HepG2 (cell line): ENCODE measurements around the gene XPC. TPM values are rescaled to one million over a fixed set of nuclear protein-coding genes. Genes with fewer than 3 reads are reported as not detected.

Experiments used
- ATAC-seq: fragments of 200-7000 bp; cut with Tn5 transposase; 3 replicates; pipeline ENCODE4 v1.9.1; 2020; ENCODE audit warnings: mild to moderate bottlenecking, moderate library complexity
- BruUV-seq: library from RNA; stranded (reverse); fragments of 400-500 nt; replicated peaks from 2 replicates; lab custom pipeline; 2021; lab: Mats Ljungman, UMichigan
- CTCF ChIA-PET: fragments of 300-600 bp; formaldehyde crosslinking; extraction: SDS; loops from one replicate; lab custom pipeline; 2021; ENCODE audit warnings: low total read pairs, inconsistent platforms, low intra/inter-chr PET ratio; lab: Yijun Ruan, JAX
- POLR2A ChIA-PET: fragments of 350-600 bp; sonication (Branson Sonifier 250); formaldehyde crosslinking; loops from one replicate; lab custom pipeline; 2020; ENCODE audit warnings: antibody characterized with exemption, inconsistent platforms; lab: Yijun Ruan, JAX
- DNase-seq: peaks from one replicate; pipeline ENCODE4 v3.0.0-alpha.2; 2015; ENCODE audit warnings: low spot score
- FAIRE-seq: peaks from 3 replicates; lab custom pipeline; 2011; peaks lifted over from hg19 to GRCh38; lab: Jason Lieb, UNC
- H2AFZ ChIP-seq: one replicate; pipeline ENCODE4 v1.6.1; 2011; ENCODE audit warnings: low read length, inconsistent platforms
- H3K27ac ChIP-seq: fragments of 300-600 bp; 3 replicates; pipeline ENCODE4 v1.8.0; 2011; ENCODE audit warnings: mixed run types, mild to moderate bottlenecking, mixed read lengths, low read length, inconsistent platforms; ENCODE audit not compliant: insufficient read depth; ENCODE audit errors: extremely low read length
- H3K27me3 ChIP-seq, 2 experiments: fragments of 200-600 bp in 1 of 2; 2 replicates in 1 of 2; 3 replicates in 1 of 2; pipeline versions ENCODE4 v1.6.0 to v1.8.0; 2011; ENCODE audit warnings: low read length in 2 of 2, mild to moderate bottlenecking in 2 of 2, moderate library complexity in 2 of 2, inconsistent platforms in 1 of 2; ENCODE audit not compliant: insufficient read depth in 2 of 2, control insufficient read depth in 1 of 2
- H3K36me3 ChIP-seq, 2 experiments: fragments of 200-600 bp in 1 of 2; replicated peaks in 1 of 2; 2 replicates in 1 of 2; 3 replicates in 1 of 2; pipeline versions ENCODE4 v1.5.1 to v1.8.0; 2011; ENCODE audit warnings: low read length in 2 of 2, inconsistent platforms in 1 of 2; ENCODE audit not compliant: insufficient read depth in 2 of 2, control insufficient read depth in 1 of 2
- H3K4me1 ChIP-seq: 2 replicates; pipeline ENCODE4 v1.5.1; 2012; ENCODE audit warnings: low read length, inconsistent platforms; ENCODE audit not compliant: insufficient read depth
- H3K4me2 ChIP-seq: 2 replicates; pipeline ENCODE4 v1.6.0; 2011; ENCODE audit warnings: low read depth, low read length, inconsistent platforms
- H3K4me3 ChIP-seq, 3 experiments: fragments of 200-600 bp in 1 of 3; sonication (generic), shearing (Covaris generic) in 1 of 3; replicated peaks in 1 of 3; 2 replicates each; pipeline ENCODE4 v1.5.1; 2011 to 2016; ENCODE audit warnings: low read length in 3 of 3, inconsistent platforms in 2 of 3, low read depth in 2 of 3, mild to moderate bottlenecking in 2 of 3, control low read depth in 1 of 3, mixed read lengths in 1 of 3; ENCODE audit not compliant: insufficient read depth in 1 of 3
- H3K79me2 ChIP-seq: one replicate; pipeline ENCODE4 v1.6.1; 2011; ENCODE audit warnings: low read length, inconsistent platforms; ENCODE audit not compliant: insufficient read depth
- H3K9ac ChIP-seq: 2 replicates; pipeline ENCODE4 v1.6.0; 2011; ENCODE audit warnings: mild to moderate bottlenecking, low read depth, low read length, inconsistent platforms; ENCODE audit not compliant: insufficient read depth
- H3K9me3 ChIP-seq: 2 replicates; pipeline ENCODE4 v1.5.1; 2012; ENCODE audit warnings: mild to moderate bottlenecking, low read length
- H4K20me1 ChIP-seq: 2 replicates; pipeline ENCODE4 v1.6.0; 2011; ENCODE audit warnings: inconsistent platforms, mild to moderate bottlenecking, low read length, moderate library complexity; ENCODE audit not compliant: insufficient read depth
- AKAP8 ChIP-seq: sonication (generic); formaldehyde crosslinking; IDR thresholded peaks from 2 replicates; pipeline ENCODE4 v1.5.1; 2020; ENCODE audit warnings: mild to moderate bottlenecking, missing genetic modification reagents
- CEBPB ChIP-seq: IDR thresholded peaks from 2 replicates; pipeline ENCODE4 v1.6.1; 2011; ENCODE audit warnings: low read depth, low read length, improper control_type of control experiment, borderline replicate concordance
- GPN1 ChIP-seq: sonication (generic); formaldehyde crosslinking; IDR thresholded peaks from 2 replicates; pipeline ENCODE4 v1.5.1; 2020; ENCODE audit warnings: missing genetic modification reagents, borderline replicate concordance
- KMT2B ChIP-seq: IDR thresholded peaks from 2 replicates; pipeline ENCODE4 v1.6.1; 2016; ENCODE audit warnings: missing genetic modification reagents, missing compliant biosample characterization
- PHF8 ChIP-seq: sonication (generic); formaldehyde crosslinking; IDR thresholded peaks from 2 replicates; pipeline ENCODE4 v1.5.0; 2020; ENCODE audit warnings: missing genetic modification reagents
- SMARCE1 ChIP-seq: fragments of 450-650 bp; IDR thresholded peaks from 2 replicates; pipeline ENCODE4 v1.6.1; 2017; ENCODE audit warnings: borderline replicate concordance
- ZC3H13 ChIP-seq: sonication (generic); formaldehyde crosslinking; IDR thresholded peaks from 2 replicates; pipeline ENCODE4 v1.8.1; 2023; ENCODE audit warnings: mild to moderate bottlenecking, missing genetic modification reagents, moderate library complexity
- ZNF3 ChIP-seq: IDR thresholded peaks from 2 replicates; pipeline ENCODE4 v1.7.0; 2017; ENCODE audit warnings: inconsistent platforms
- ZNF740 ChIP-seq: sonication (generic); formaldehyde crosslinking; IDR thresholded peaks from 2 replicates; pipeline ENCODE4 v1.4.0; 2020; ENCODE audit warnings: missing genetic modification reagents
- ZNF768 ChIP-seq: sonication (generic); formaldehyde crosslinking; IDR thresholded peaks from 2 replicates; pipeline ENCODE4 v1.4.0; 2020; ENCODE audit warnings: missing genetic modification reagents
- ZSCAN29 ChIP-seq: sonication (generic); formaldehyde crosslinking; conservative IDR thresholded peaks from 2 replicates; pipeline ENCODE4 v1.4.0; 2020; ENCODE audit warnings: mild to moderate bottlenecking, missing genetic modification reagents
- WGBS: methylation state at CpG from one replicate; pipeline ENCODE4 v1.1.6; 2017; ENCODE audit warnings: low lambda C conversion rate; 5-methylcytosine and 5-hydroxymethylcytosine counted together
- in situ Hi-C: cut with HindIII; loops from 2 replicates; pipeline ENCODE4 v1.10.0; 2017; ENCODE audit warnings: low pct_unique_long_range_greater_than_20kb; ENCODE audit not compliant: extremely low pct_ligation_motif_present
- intact Hi-C: fragments of 100-400 bp; cut with micrococcal nuclease; formaldehyde crosslinking; loops from one replicate; pipeline ENCODE4 v1.10.0; 2022; ENCODE audit not compliant: unreplicated experiment
- polyA plus RNA-seq, 8 experiments: library from polyadenylated mRNA; depleted of rRNA in 3 of 8; stranded (reverse) in 7 of 8; unstranded in 1 of 8; fragments of >200 nt; fragmentation: Illumina TruSeq in 4 of 8; extraction: Trizol in 4 of 8; gene quantifications; 2 replicates each; pipeline versions ENCODE4 v1.2.1 to v1.2.3, GENCODE V29; 2011 to 2016; ENCODE audit warnings: low read depth in 4 of 8, missing spikeins in 1 of 8, mixed read lengths in 1 of 8; ENCODE audit not compliant: insufficient read depth in 1 of 8
- total RNA-seq, 5 experiments: library from RNA; depleted of rRNA; stranded (reverse); fragments of >200 nt; fragmentation: Illumina TruSeq; extraction: Trizol; gene quantifications; 2 replicates each; pipeline ENCODE4 v1.2.3, GENCODE V29; 2016; ENCODE audit warnings: low read depth in 1 of 5
- TF ChIP-seq, protein P1 (sequence below), 2 experiments: sonication (generic) in 1 of 2; formaldehyde crosslinking in 1 of 2; IDR thresholded peaks; 2 replicates each; pipeline versions ENCODE4 v1.6.1 to v1.9.0; 2014 to 2022; ENCODE audit warnings: antibody characterized with exemption in 1 of 2, borderline replicate concordance in 1 of 2, inconsistent platforms in 1 of 2, low read depth in 1 of 2, missing genetic modification reagents in 1 of 2
- TF ChIP-seq, protein P2 (sequence below): sonication (generic); formaldehyde crosslinking; IDR thresholded peaks from 2 replicates; pipeline ENCODE4 v1.4.0; 2020; ENCODE audit warnings: missing genetic modification reagents

The XPC gene
- total and polyA plus RNA-seq, 2 of the 13 experiments (the other 11 are each of a cell fraction or from before 2014, with no cell fraction given) = 9.4 to 24.1 TPM

- Histone ChIP-seq H2AFZ (no peak overlapping the region), H4K20me1 (no peaks in the 10 kb centered on the region), H3K36me3 (peaks cover 3 to 30% of the 10 kb centered on the region in 2 experiments; a peak in 4 of 5 replicates), H3K4me3 (no peak overlapping the region), H3K27me3 (no peaks in the 10 kb centered on the region), H3K9ac (no peak overlapping the region), H3K27ac (no peak overlapping the region), H3K9me3 (no peaks in the 10 kb centered on the region), H3K4me2 (no peak overlapping the region), H3K4me1 (peaks cover 46% of the 10 kb centered on the region), H3K79me2 (peaks cover 3% of the 10 kb centered on the region)
- ATAC-seq (no peak), FAIRE-seq (no peak), DNase-seq (no peak)
- CTCF ChIA-PET = no interaction called here
- POLR2A ChIA-PET = interaction anchor here (5.5 kb wide), 1 partner anchor 22 kb away, joined by 33 read pairs; the partner anchor contains the start of genes LSM3 and XPC
- WGBS = 90% methylated on average over 2 of the region's 4 CpGs
- intact Hi-C loops = loop anchor here (5.0 kb wide), 1 partner anchor 303 kb away; no protein-coding TSS in a partner anchor
- BruUV-seq = TSS peak; percentile 40
- in situ Hi-C loops = loop anchor here (10.0 kb wide), 2 partner anchors 265 to 305 kb away; no protein-coding TSS in a partner anchor
- TF ChIP-seq ZSCAN29 (no peak), ZNF740 (no peak), PHF8 (CRISPR knock-in tag) (no peak), GPN1 (CRISPR knock-in tag) (no peak), AKAP8 (CRISPR knock-in tag) (no peak), SMARCE1 (no peak), ZNF3 (CRISPR knock-in tag) (no peak), ZC3H13 (CRISPR knock-in tag) (no peak), CEBPB (no peak), KMT2B (CRISPR knock-in tag) (no peak), ZNF768 (no peak)
- TF ChIP-seq, protein P1, sequence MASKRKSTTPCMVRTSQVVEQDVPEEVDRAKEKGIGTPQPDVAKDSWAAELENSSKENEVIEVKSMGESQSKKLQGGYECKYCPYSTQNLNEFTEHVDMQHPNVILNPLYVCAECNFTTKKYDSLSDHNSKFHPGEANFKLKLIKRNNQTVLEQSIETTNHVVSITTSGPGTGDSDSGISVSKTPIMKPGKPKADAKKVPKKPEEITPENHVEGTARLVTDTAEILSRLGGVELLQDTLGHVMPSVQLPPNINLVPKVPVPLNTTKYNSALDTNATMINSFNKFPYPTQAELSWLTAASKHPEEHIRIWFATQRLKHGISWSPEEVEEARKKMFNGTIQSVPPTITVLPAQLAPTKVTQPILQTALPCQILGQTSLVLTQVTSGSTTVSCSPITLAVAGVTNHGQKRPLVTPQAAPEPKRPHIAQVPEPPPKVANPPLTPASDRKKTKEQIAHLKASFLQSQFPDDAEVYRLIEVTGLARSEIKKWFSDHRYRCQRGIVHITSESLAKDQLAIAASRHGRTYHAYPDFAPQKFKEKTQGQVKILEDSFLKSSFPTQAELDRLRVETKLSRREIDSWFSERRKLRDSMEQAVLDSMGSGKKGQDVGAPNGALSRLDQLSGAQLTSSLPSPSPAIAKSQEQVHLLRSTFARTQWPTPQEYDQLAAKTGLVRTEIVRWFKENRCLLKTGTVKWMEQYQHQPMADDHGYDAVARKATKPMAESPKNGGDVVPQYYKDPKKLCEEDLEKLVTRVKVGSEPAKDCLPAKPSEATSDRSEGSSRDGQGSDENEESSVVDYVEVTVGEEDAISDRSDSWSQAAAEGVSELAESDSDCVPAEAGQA (IDR thresholded peaks at IDR 0.05; ENCODE audit: low read depth) = no peak
- TF ChIP-seq, protein P1 (CRISPR knock-in tag; IDR thresholded peaks at IDR 0.05; ENCODE audit: borderline replicate concordance) = no peak
- TF ChIP-seq, protein P2, sequence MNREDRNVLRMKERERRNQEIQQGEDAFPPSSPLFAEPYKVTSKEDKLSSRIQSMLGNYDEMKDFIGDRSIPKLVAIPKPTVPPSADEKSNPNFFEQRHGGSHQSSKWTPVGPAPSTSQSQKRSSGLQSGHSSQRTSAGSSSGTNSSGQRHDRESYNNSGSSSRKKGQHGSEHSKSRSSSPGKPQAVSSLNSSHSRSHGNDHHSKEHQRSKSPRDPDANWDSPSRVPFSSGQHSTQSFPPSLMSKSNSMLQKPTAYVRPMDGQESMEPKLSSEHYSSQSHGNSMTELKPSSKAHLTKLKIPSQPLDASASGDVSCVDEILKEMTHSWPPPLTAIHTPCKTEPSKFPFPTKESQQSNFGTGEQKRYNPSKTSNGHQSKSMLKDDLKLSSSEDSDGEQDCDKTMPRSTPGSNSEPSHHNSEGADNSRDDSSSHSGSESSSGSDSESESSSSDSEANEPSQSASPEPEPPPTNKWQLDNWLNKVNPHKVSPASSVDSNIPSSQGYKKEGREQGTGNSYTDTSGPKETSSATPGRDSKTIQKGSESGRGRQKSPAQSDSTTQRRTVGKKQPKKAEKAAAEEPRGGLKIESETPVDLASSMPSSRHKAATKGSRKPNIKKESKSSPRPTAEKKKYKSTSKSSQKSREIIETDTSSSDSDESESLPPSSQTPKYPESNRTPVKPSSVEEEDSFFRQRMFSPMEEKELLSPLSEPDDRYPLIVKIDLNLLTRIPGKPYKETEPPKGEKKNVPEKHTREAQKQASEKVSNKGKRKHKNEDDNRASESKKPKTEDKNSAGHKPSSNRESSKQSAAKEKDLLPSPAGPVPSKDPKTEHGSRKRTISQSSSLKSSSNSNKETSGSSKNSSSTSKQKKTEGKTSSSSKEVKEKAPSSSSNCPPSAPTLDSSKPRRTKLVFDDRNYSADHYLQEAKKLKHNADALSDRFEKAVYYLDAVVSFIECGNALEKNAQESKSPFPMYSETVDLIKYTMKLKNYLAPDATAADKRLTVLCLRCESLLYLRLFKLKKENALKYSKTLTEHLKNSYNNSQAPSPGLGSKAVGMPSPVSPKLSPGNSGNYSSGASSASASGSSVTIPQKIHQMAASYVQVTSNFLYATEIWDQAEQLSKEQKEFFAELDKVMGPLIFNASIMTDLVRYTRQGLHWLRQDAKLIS = no peak
Observed at GRCh38 chr3:14200276-14200675, 21.9 kb upstream of the XPC start.
